B cell (primary cell): Measurements from ENCODE around the gene SIL1. TPM values are rescaled to one million over a fixed set of nuclear protein-coding genes. Genes with fewer than 3 reads are reported as not detected.

Experiments
- ATAC-seq: fragments of 200-7000 bp; cut with Tn5 transposase; one replicate; pipeline ENCODE4 v1.10.0; 2021; ENCODE audit warnings: low read depth, mild to moderate bottlenecking, moderate number of reproducible peaks, moderate library complexity
- CTCF ChIA-PET: fragments of 350-600 bp; sonication (Branson Sonifier 250); formaldehyde crosslinking; loops from one replicate; lab custom pipeline; 2021; ENCODE audit warnings: antibody characterized with exemption, inconsistent platforms; lab: Charles Lee
- POLR2A ChIA-PET: fragments of 350-600 bp; sonication (Branson Sonifier 250); formaldehyde crosslinking; loops from one replicate; lab custom pipeline; 2021; ENCODE audit warnings: antibody characterized with exemption; lab: Charles Lee
- DNase-seq: peaks from one replicate; pipeline ENCODE4 v3.0.0; 2013
- H2AFZ ChIP-seq: 2 replicates; pipeline ENCODE4 v1.6.1; 2012; ENCODE audit warnings: mild to moderate bottlenecking, low read depth, low read length; ENCODE audit not compliant: insufficient read depth, poor library complexity, severe bottlenecking
- H3K27ac ChIP-seq, 2 donors: 1 replicate in 1 of 2; 2 replicates in 1 of 2; pipeline ENCODE4 v1.5.1; 2012 to 2013; ENCODE audit warnings: low read length in 2 of 2, mild to moderate bottlenecking in 2 of 2, moderate library complexity in 1 of 2
- H3K27me3 ChIP-seq, 4 experiments: fragments of 200-600 bp in 1 of 4; sonication (generic) in 1 of 4; replicated peaks in 1 of 4; 1 replicate in 2 of 4; 2 replicates in 2 of 4; pipeline versions ENCODE4 v1.6.1 to v1.7.0; 2013 to 2016; ENCODE audit warnings: low read length in 3 of 4, mild to moderate bottlenecking in 2 of 4, mixed read lengths in 1 of 4, moderate library complexity in 1 of 4; ENCODE audit not compliant: insufficient read depth in 4 of 4, control insufficient read depth in 3 of 4; ENCODE audit errors: control extremely low read depth in 1 of 4
- H3K36me3 ChIP-seq, 2 experiments: replicated peaks in 1 of 2; 1 replicate in 1 of 2; 2 replicates in 1 of 2; pipeline versions ENCODE4 v1.6.1 to v1.7.1; 2013; ENCODE audit warnings: low read length in 1 of 2; ENCODE audit not compliant: insufficient read depth in 2 of 2, control insufficient read depth in 1 of 2; ENCODE audit errors: control extremely low read depth in 1 of 2, extremely low read depth in 1 of 2
- H3K4me1 ChIP-seq, 2 donors: fragments of 200-600 bp in 1 of 2; sonication (generic) in 1 of 2; 1 replicate in 1 of 2; 2 replicates in 1 of 2; pipeline versions ENCODE4 v1.5.1 to v1.6.1; 2013 to 2017; ENCODE audit warnings: low read length in 2 of 2; ENCODE audit not compliant: control insufficient read depth in 2 of 2, insufficient read depth in 2 of 2
- H3K4me2 ChIP-seq: replicated peaks from 2 replicates; pipeline ENCODE3; 2012; ENCODE audit warnings: mild to moderate bottlenecking, low read depth, low read length; ENCODE audit not compliant: poor library complexity, severe bottlenecking
- H3K4me3 ChIP-seq, 5 experiments: fragments of 200-600 bp in 1 of 5; sonication (generic) in 1 of 5; 1 replicate in 3 of 5; 2 replicates in 2 of 5; pipeline versions ENCODE4 v1.5.1 to v1.7.0; 2011 to 2016; ENCODE audit warnings: low read length in 4 of 5, mild to moderate bottlenecking in 4 of 5, low read depth in 2 of 5, control low read depth in 1 of 5, moderate library complexity in 1 of 5; ENCODE audit not compliant: insufficient read depth in 1 of 5; ENCODE audit errors: control extremely low read depth in 1 of 5, extremely low read depth in 1 of 5
- H3K79me2 ChIP-seq: fragments of 200-600 bp; sonication (generic); one replicate; pipeline ENCODE4 v1.6.0; 2016; ENCODE audit warnings: low read length; ENCODE audit not compliant: control insufficient read depth, insufficient read depth
- H3K9ac ChIP-seq: fragments of 200-600 bp; sonication (generic); 2 replicates; pipeline ENCODE4 v1.6.1; 2017; ENCODE audit warnings: mild to moderate bottlenecking, low read length, moderate library complexity
- H3K9me3 ChIP-seq, 3 donors: one replicate each; pipeline versions ENCODE4 v1.6.1 to v1.7.1; 2013; ENCODE audit warnings: low read length in 2 of 3; ENCODE audit not compliant: control insufficient read depth in 2 of 3, insufficient read depth in 1 of 3; ENCODE audit errors: control extremely low read depth in 1 of 3
- H4K20me1 ChIP-seq: 2 replicates; pipeline ENCODE4 v1.6.0; 2012; ENCODE audit warnings: mild to moderate bottlenecking, low read length; ENCODE audit not compliant: insufficient read depth, control insufficient read depth, poor library complexity, severe bottlenecking
- H3K27ac Mint-ChIP-seq: one replicate; pipeline ENCODE4 v1.8.0; 2021; ENCODE audit warnings: mixed read lengths
- H3K27me3 Mint-ChIP-seq: one replicate; pipeline ENCODE4 v1.8.0; 2021; ENCODE audit warnings: mixed read lengths
- H3K4me1 Mint-ChIP-seq: one replicate; pipeline ENCODE4 v1.8.0; 2021; ENCODE audit warnings: mixed read lengths
- H3K4me3 Mint-ChIP-seq: one replicate; pipeline ENCODE4 v1.8.0; 2021; ENCODE audit warnings: mixed read lengths
- H3K9me3 Mint-ChIP-seq: one replicate; pipeline ENCODE4 v1.8.0; 2022; ENCODE audit warnings: mixed read lengths; ENCODE audit not compliant: insufficient read depth
- EZH2 ChIP-seq: IDR thresholded peaks from 2 replicates; pipeline ENCODE4 v1.6.1; 2012; ENCODE audit warnings: borderline replicate concordance, low read depth, mild to moderate bottlenecking, moderate library complexity, low read length; ENCODE audit not compliant: insufficient read depth, poor library complexity, severe bottlenecking
- WGBS: methylation state at CpG from one replicate; pipeline ENCODE4 v1.1.5; 2013; ENCODE audit warnings: missing lambda C conversion rate; ENCODE audit not compliant: insufficient coverage; 5-methylcytosine and 5-hydroxymethylcytosine counted together
- intact Hi-C: fragments of 100-400 bp; cut with micrococcal nuclease; formaldehyde crosslinking; loops from one replicate; pipeline ENCODE4 v1.10.0; 2022
- polyA plus RNA-seq: library from polyadenylated mRNA; depleted of rRNA; stranded (reverse); fragments of >200 nt; gene quantifications from 2 replicates; pipeline ENCODE4 v1.2.3, GENCODE V29; 2012
- total RNA-seq, 2 donors: library from RNA; stranded (reverse); fragments of 120-200 nt in 1 of 2; gene quantifications; 1 replicate in 1 of 2; 2 replicates in 1 of 2; pipeline versions ENCODE4 v1.2.3 to v1.2.4, GENCODE V29; 2013 to 2022
- TF ChIP-seq, protein P1 (sequence below): fragments of 200-600 bp; IDR thresholded peaks from one replicate; pipeline ENCODE4 v1.8.0; 2022; ENCODE audit warnings: antibody characterized with exemption, mild to moderate bottlenecking

SIL1 gene
- total and polyA plus RNA-seq, 2 donors (not counting 1 experiment from before 2014, with no cell fraction given), result 16.9 to 19.8 TPM

DNA sequence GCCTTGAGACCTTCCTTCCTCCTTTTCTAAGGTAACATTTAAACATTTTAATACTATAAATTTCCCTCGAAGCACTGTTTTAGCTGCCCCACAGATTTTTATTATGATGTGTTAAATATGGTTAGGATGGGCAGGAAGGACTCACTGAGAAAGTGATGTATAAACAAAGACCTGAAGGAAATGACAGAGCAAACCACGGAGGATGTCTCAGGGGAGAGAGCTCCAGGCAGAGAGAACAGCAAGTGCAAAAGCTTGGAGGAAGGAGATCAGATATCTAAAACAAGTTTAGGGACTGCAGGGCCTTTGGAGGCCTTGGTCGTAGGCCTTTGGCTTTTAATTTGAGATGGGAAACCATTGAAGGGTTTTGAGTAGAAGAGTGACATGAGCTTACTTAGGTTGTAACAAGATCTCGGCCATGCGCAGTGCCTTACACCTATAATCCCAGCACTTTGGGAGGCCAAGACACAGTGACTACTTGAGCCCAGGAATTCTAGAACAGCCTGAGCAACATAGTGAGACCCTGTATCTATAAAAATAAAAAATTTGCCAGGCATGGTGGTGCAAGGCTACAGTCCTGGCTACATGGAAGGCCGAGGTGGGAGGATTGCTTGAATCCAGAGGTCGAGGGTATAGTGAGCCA is 287.5 kb downstream of the SIL1 start:
- no peaks in the 10 kb centered on the region for H3K9me3 Mint-ChIP-seq
- H3K27ac Mint-ChIP-seq, result no peak overlapping the region

DNA sequence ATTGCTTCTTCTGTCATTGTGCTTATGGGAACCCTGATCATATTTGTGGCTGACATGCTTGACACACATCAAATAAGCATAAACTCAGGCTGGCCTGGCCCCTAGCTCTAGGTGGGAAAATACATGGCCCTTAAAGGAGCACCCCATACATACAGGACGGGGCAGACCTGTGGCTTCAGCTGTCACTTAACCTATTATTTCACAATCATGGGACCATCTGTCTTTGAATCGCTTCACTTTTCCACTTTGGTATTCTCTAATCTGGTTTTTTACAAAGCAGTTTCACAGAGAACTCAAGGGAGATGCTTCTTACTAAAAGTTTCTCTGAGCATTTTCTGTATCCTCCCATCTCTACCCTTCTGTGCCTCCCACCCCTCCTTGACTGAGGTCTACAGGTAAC is 288.4 kb downstream of the SIL1 start:
- DNase-seq (no peak), ATAC-seq (no peak)
- ChIA-PET POLR2A (no interaction called here), CTCF (no interaction called here)
- Mint-ChIP-seq H3K27me3 (no peaks in the 10 kb centered on the region), H3K9me3 (no peaks in the 10 kb centered on the region), H3K4me1 (no peaks in the 10 kb centered on the region), H3K4me3 (no peak overlapping the region), H3K27ac (no peak overlapping the region)
- TF ChIP-seq, protein P1, sequence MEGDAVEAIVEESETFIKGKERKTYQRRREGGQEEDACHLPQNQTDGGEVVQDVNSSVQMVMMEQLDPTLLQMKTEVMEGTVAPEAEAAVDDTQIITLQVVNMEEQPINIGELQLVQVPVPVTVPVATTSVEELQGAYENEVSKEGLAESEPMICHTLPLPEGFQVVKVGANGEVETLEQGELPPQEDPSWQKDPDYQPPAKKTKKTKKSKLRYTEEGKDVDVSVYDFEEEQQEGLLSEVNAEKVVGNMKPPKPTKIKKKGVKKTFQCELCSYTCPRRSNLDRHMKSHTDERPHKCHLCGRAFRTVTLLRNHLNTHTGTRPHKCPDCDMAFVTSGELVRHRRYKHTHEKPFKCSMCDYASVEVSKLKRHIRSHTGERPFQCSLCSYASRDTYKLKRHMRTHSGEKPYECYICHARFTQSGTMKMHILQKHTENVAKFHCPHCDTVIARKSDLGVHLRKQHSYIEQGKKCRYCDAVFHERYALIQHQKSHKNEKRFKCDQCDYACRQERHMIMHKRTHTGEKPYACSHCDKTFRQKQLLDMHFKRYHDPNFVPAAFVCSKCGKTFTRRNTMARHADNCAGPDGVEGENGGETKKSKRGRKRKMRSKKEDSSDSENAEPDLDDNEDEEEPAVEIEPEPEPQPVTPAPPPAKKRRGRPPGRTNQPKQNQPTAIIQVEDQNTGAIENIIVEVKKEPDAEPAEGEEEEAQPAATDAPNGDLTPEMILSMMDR, result no peak
- TF ChIP-seq EZH2, result no peak
- Histone ChIP-seq H2AFZ (no peak overlapping the region), H3K36me3 (peaks cover 0 to 25% of the 10 kb centered on the region in 2 experiments), H4K20me1 (no peaks in the 10 kb centered on the region), H3K27ac (no peak overlapping the region), H3K4me1 (no peaks in the 10 kb centered on the region), H3K9ac (no peak overlapping the region), H3K27me3 (no peaks in the 10 kb centered on the region), H3K4me2 (no peak overlapping the region), H3K4me3 (no peak overlapping the region), H3K79me2 (no peaks in the 10 kb centered on the region), H3K9me3 (no peaks in the 10 kb centered on the region)
- WGBS, result 83% methylated on average over 2 of the region's 2 CpGs
- intact Hi-C loops, result no loop called here

More for the DNA sequence above, 287.5 kb downstream of the SIL1 start:
- H3K9ac ChIP-seq, result no peak overlapping the region
- H3K27me3 ChIP-seq, result no peaks in the 10 kb centered on the region
- POLR2A ChIA-PET, result no interaction called here
- Mint-ChIP-seq H3K4me1 (peaks cover 3% of the 10 kb centered on the region), H3K4me3 (no peak overlapping the region), H3K27me3 (no peaks in the 10 kb centered on the region)
- CTCF ChIA-PET, result interaction anchor here (0.6 to 1.1 kb wide), 2 partner anchors 121 to 1806 kb away, joined by 4 to 7 read pairs; no protein-coding TSS in a partner anchor
- intact Hi-C loops, result no loop called here
- H3K79me2 ChIP-seq, result no peaks in the 10 kb centered on the region
- H3K27ac ChIP-seq, result no peak overlapping the region
- no peaks in the 10 kb centered on the region for H3K9me3 ChIP-seq
- TF ChIP-seq EZH2, result no peak
- H3K4me3 ChIP-seq, result no peak overlapping the region
- H3K4me2 ChIP-seq, result no peak overlapping the region
- no peak for DNase-seq
- no peak overlapping the region for H2AFZ ChIP-seq
- 76% methylated on average over 5 of the region's 7 CpGs for WGBS
- H3K4me1 ChIP-seq, result no peaks in the 10 kb centered on the region
- H3K36me3 ChIP-seq, result peaks cover 0 to 18% of the 10 kb centered on the region in 2 experiments
- no peak for ATAC-seq
- H4K20me1 ChIP-seq, result no peaks in the 10 kb centered on the region
